GM19438 (cell line): ENCODE data around the gene RGS7.
"Not testable (repeated sequence)": the region's sequence is repeated elsewhere in the genome, so short reads cannot be mapped to it uniquely, and the experiment has no call there.

ENCODE experiments used
- ATAC-seq: cut with Tn5 transposase; IDR thresholded peaks from one replicate; pipeline ENCODE4 v1.9.1; 2021; ENCODE audit warnings: low read depth; ENCODE audit not compliant: unreplicated experiment

Gene RGS7

DNA sequence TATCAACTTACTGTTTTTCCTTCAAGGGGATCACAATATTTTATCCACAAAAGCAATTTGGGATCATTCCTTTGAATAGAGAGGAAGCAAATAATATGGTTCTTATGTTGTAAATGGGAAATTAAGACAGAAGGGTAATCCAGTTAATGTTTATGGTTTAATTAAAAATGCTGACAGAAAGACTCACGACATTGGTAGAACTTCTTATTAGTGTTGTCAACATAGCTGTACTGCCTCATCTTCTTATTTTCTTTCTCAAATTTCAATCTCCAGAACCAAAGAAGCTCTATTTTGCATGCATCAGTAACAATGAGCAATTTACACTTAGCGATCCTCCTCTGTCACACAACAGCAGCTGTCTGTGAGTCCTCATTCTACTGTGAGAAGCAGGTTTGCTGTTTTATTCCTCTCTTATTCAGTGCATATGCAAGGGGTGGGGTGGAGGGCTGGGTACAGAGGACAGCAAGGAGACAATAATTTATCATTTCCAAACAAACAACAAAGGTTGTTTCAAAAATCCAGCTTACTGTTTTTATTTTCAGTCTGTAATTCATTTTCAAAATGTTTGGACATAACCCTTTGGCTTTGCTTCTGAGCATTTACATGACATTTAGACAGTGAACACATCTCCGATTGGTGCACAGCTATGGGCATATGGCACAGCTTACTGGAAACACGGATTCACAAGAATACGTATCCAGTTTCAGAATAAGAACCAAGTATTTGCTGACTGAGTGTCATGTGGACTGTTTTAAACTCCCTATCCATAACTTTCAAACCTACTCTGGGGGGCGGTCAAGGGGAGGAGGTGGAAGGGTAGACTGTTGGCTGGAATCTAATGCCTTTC, 335.9 kb downstream of the RGS7 start:
- no peak for ATAC-seq

DNA sequence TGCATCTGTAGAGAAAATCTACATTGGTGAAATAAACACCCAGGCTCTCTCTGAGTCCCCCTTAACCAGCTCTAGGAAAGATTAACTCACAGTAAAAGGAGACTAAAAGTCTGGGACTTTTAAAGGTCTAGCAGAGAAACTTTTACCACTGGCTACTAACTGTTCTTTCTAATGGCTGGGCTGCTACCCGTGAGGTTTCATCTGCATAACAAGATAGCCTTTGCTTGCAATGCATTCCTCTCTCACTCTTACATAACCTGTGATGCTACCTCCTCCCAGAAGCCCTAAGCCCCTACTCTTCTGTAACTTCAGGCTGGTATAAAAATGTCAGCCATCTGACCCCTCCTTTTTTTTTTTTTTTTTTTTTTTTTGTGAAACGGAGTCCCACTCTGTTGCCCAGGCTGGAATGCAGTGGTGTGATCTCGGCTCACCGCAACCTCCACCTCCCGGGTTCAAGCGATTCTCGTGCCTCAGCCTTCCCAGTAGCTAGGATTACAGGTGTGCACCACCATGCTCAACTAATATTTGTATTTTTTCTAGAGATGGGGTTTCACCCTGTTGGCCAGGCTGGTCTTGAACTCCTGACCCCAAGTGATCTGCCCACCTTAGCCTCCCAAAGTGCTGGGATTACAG, 344.2 kb downstream of the RGS7 start:
- no peak for ATAC-seq

DNA sequence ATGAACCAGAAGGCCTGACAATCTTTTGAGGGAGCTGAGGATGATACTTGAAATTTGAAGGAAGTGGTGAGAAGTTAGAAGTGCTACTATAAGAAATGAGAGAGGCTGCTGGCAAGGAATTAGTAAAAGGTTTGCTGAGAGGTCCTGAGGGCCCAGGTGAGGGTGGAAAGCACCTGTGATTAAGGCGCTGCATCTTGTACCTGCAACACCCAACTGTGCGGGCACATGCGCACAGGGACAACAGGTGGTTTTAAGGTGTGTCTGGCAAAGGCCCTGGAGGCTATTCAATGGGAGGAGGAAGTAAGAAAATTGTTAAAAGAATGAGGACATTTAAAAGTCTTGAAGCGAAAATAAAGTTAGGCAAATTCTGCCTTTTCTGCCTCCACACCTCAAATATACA, 349.3 kb downstream of the RGS7 start:
- no peak for ATAC-seq

DNA sequence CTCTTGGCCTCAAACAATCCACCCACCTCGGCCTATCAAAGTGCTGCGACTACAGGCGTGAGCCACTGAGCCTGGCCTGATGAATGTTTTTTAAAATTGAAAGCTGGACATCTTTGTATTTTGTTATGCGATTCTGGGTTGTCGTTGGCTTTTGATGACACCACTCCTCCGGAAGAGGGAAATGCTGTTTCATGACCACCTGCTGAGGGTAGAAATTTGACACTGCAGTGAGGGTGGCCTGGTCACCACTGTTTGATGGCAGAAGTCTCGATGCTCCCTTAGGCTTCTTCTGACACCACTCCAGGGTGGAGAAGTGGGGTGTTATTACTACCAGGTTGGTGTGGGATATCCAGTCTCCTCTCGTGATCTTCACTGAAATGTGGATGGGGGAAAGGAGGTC, 357.2 kb downstream of the RGS7 start:
- no peak for ATAC-seq

DNA sequence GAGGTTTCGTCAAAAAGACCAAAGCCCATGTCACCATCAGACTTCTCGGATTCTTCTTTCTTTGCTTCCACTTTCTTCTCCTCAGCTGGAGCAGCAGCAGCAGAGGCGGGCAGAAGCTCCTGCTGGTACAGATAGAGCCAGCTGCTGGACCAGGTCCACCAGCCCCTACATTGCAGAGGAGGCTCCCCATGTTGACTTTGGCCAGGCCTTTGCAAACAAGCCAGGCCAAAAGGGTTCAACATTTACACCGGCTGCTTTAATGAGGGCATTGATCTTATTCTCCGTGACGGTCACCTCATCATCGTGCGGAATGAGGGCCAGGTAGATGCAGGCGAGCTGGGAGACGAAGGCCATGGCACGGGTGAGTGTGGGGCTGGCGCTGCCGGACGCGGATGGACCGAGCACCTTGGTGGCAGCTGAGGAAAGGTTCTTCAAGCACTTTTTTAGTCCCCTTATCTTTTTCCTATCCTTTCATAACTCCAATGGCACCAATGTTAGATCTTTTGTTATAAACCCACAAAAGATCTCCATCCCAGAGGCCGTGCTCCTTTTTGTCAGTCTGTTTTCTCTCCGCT, 358.5 kb downstream of the RGS7 start:
- ATAC-seq = no peak

DNA sequence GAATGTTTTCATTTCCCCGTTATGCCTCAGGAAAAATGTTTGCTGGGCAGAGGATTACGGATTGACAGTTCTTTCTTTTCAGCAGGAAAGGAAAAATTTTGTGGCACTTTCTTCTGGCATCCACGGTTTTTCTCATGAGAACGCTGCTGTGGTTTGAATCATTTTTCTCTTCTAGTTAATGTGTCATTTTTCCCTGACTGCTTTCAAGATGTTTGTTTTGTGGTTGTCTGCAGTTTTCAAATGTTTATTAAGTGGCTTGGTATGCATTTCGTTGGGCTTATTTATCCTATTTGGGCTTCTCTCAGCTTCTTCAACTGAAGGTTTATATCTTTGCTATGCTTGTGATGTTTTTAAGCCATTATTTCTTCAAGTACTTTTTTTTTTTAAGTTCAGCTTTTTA, 359.0 kb downstream of the RGS7 start:
- no peak for ATAC-seq

DNA sequence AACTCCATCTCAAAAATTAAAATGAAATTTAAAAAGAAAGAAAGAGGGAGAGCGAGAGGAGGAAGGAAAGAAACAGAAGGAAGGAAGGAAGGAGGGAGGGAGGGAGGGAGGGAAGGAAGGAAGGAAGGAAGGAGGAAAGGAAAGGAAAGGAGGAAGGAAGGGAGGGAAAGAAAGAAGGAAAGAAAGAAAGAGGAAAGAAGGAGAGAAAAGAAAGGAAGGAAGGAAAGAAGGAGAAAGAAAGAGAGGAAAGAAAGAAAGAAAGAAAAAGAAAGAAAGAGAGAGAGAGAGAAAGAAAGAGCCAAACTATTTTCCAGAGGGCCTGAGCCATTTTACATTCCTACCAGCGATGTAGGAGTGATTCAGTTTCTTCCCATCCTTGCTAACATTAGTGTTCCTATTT, 364.0 kb downstream of the RGS7 start:
- no peak for ATAC-seq

DNA sequence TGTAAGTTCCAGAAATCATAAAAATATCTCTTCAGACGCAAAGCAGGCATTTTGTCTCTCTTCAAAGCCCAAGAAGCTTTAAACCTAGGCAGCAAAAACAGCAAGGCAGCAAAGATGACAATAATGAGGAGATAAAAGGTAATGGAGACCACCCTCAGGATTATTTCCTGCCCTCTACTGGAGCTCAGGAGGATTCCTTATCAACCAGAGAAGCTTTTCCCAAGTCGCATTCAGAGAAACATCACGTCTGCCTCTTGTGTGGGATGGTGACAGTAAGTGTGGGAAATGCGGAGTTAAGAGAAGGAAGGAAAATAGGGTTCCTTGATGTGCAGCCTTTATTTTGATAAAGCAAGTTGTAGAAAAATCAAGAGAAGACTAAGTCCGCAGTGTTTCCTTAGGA, 365.8 kb downstream of the RGS7 start:
- no peak for ATAC-seq

DNA sequence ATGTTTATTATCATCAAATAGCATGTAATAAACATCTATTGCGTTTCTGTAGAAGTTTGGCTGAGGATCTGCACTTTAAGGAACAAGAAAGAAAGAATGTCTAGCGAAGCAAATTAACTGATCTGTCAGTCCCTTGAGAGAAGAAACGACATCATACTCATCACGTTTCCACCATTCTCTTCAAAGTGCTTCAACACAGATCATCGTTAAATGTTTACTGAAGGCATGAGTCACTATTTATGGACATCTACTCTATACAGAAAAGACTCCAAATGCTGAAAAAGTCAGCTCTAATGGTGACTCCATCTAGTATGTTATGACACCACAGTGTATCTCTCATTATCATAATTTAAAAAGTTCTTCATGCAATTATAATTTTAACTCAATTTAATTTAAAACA, 369.1 kb downstream of the RGS7 start:
- ATAC-seq = no peak

DNA sequence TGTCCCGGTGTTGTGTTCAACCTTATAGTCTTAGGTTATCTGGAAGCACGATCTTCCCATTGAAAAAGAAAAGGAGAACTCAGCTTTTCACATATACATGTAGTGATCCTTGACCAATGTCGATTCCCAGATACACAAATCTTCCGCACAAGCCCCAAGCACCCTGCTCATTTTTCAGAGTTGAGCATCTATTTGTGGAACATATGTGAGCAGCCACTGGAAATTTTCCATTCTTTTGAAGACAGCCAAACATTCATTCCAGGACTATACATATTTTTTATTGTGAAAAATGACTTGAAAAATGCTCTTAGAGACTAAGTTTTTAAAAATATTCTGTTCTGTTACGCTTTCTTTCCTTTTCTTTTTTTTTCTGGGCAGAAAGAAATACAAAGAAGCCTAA, 371.9 kb downstream of the RGS7 start:
- ATAC-seq = no peak

DNA sequence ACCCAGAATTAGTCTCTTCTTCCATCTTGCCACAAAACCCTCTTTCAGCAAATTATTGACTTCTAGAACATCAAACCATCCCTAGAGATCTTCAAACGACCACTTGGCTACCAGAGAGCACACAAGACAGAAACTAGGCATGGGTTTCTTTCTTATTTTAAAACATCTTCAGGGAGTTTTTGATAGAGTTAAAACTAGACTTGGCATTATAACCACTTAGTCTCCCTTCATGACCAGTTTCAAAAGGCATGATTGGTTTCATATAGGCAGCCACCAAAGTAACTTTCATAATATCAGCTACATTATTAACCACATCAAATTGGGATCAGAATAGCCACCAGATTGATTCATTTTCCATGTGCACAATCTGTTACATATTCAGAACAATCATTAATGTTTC, 376.7 kb downstream of the RGS7 start:
- ATAC-seq = no peak

DNA sequence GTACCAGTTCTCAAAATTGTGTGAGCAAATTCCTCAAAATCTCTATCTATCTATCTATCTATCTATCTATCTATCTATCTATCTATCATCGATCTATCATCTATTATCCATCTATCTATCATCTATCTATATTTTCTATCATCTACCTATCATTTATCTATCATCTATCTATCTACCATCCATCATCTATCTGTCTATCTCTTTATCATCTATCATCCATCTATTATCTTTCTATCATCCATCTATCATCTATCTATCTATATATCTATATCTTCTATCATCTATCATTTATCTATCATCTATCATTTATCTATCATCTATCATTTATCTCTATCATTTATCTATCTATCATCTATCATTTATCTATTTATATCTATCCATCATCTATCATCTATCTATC, 380.3 kb downstream of the RGS7 start:
- no peak for ATAC-seq

DNA sequence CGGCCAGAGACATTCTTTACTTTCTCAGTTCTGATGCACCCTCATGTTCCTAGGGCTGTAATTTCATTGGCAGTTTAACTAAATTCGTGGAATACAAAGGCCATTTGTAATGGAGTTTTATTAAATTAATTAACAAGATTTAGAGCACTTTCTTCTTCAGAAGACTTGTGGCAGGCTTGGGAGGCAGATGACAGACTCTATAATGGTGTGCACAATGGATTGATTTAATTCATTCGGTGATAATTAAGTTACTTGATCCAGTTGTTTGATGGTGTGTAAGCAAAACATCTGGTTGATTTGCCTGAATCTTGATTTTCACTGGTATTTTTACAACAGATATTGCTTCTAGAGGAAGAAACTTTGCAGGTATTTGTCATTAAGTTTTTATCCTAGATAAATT, 383.1 kb downstream of the RGS7 start:
- no peak for ATAC-seq

DNA sequence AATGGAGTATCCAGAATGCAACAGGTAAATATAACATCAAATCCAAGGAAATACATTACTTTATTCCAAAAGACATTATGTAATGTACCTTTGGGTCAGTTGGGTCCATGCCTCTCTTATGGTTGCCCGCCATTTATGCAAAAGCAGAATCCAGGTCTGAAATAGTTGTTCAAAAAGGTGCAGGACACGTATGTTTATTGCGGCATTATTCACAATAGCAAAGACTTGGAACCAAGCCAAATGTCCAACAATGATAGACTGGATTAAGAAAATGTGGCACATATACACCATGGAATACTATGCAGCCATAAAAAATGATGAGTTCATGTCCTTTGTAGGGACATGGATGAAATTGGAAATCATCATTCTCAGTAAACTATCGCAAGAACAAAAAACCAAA, 384.9 kb downstream of the RGS7 start:
- not testable (repeated sequence) for ATAC-seq

DNA sequence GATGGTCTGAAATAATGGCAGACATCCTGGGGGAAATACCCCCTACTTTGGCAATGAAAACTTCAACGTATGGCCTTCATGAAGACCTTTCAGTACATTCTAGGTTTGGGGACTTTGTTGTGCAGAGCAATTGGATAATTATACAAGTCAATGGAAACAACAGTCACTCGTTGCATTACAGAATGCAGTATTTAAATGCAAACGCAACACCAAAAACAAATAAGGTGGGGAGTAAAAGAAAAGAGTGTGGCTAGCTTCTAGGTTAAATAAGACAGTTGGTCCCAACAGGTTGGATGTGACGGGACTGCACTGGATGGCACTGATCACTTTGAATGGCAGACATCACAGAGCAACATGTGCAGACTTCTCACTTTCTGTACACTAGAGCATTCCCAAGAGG, 386.8 kb downstream of the RGS7 start:
- ATAC-seq = no peak

DNA sequence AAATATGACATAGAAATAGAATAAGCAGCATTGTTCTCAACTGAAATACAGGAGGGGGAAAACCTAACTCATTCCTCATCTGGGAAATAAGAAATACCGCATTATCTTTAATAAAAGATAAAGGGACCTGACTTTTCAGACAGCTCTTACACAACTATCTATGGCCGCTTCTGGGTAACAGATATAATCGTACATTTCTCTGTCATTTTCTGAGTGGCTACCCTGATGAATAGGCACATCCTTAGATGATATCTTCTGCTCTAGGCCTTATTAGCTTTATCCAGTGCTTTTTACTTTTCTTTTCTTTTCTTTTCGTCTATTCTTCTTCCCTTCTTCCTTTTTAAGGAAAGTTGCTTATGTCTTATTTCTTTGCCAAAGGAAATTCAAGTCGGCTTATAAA, 388.1 kb downstream of the RGS7 start:
- ATAC-seq = no peak

DNA sequence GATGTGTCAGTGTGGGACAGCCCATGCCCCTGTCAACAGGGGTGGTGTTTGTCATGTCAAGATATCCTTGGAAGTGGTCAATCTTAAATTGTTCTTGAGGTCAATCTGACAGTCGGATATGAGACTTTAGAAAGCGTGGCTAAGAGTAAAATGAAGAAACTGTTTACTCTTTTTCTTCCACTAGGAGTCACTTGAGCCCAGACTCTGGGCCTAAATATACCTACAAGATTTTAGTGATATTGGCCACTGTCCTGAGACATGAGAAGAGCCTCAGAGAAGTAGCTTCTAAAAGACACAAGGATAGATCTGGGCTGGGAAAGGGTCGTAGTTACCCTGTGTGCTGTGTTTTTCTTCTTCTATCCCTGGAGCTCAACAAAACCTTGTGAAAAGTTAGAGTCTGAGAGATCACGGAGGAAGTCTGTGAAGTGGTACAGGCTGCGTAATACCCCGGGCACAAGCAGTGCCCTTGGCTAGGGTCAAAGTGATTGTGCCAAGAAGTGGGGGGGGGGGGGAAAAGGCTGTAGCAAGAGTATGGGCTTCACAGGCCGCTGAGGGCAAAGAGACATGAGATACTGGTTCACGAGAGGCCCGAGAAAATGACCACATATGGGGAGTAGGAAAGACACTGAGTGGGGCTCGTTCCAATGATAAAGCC, 389.8 kb downstream of the RGS7 start:
- ATAC-seq = no peak

DNA sequence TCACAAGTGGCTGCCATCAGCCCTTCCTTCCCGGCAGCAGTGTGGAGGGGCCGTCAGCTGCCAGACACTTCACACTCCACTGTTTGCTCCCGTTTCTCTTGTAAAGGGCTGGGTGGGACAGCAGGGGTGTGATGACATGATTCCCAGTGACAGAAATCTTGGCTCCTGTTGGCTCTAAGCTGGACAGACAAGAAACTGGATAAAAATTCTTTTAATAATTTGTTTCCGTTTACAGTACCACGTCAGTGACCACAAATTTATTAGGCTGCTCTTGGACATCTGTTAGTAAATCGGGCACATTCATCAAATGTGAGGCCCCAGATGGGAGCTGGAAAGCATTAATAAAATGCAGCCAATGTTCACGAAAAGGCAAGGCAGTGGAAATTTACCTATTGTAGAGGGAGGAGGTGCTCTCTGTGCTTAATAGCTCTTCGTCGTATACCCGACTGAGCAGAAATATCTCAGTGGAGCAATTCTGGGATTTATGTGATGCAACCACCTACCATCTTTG, 391.4 kb downstream of the RGS7 start:
- ATAC-seq = no peak

DNA sequence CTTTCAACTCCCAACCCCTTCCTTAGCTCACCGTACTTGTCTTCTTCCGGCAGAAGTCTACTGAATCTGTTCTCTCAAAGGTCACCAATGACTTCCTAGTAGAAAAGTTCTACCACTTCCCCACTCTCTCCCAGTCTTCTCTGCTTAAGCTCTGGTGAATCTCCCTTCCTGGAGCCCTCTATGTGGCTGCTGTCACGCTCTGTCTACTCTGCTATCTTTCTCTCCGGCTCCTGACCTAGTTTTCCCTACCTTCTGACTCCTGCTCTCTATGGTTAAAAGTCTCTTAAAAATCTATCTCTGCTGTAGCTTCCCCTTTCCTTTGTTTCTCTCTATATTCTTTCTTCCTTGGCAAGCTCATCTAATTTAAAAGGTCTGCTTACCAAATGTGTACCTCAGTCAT, 394.9 kb downstream of the RGS7 start:
- no peak for ATAC-seq

DNA sequence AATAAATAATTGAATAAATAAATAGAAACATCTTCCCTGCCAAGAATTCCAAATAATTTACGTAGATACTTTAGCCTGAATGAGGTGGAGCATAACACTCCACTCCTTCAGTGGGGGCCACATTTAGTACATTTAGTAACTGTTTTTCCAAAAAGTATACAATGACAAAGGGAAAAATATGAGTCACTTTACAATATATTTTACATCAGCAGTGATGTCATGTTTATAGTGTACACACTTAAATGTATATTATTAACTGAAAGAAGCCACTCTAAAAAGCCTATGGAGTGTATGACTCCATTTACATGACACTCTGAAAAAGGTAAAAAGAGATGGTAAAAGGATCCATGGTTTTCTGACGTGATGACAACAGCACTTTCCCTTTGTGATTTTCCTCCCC, 400.6 kb downstream of the RGS7 start:
- ATAC-seq = no peak

DNA sequence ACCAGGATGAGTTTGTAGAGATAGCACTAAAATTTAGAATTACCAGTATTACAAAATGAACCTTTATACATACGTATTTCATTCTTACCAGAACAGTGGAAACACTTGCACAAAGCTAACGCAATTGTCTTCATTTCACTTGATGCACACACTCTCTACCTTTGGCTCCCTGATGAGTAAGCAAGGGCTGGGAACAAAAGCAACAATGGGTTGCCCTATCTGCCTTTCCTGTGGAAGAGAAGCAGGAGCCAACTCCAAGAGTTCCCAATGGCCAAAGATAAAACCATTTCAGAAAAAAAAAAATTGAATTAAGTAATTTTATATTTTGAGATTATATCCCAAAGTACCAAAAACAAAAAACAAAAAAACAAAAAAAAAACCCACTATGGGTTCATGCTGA, 401.0 kb downstream of the RGS7 start:
- ATAC-seq = no peak
